Measurements from ENCODE around the gene SGMS1.

GRCh38 chr10:50636618-50637579 is 13.1 kb upstream of the SGMS1 start:
- TF ChIP-seq TAF1 (IDR thresholded peaks at IDR 0.05; ENCODE audit: borderline replicate concordance, low read depth, low read length) (no peak), EZH2phosphoT487 (IDR thresholded peaks at IDR 0.05; ENCODE audit: borderline replicate concordance, low read depth) (no peak), RAD21 (IDR thresholded peaks at IDR 0.05; ENCODE audit: low read length) (no peak), YY1 (IDR thresholded peaks at IDR 0.05; ENCODE audit: low read depth) (no peak), POLR2AphosphoS5 (IDR thresholded peaks at IDR 0.05; ENCODE audit: low read depth, low read length) (no peak), JUND (IDR thresholded peaks at IDR 0.05) (no peak), EP300 (IDR thresholded peaks at IDR 0.05; ENCODE audit: borderline replicate concordance in 1 of 2, low read depth in 1 of 2, low read length in 1 of 2) (no peak), TCF12 (IDR thresholded peaks at IDR 0.05) (no peak), ELF1 (IDR thresholded peaks at IDR 0.05) (no peak)
- TF ChIP-seq, protein P1, sequence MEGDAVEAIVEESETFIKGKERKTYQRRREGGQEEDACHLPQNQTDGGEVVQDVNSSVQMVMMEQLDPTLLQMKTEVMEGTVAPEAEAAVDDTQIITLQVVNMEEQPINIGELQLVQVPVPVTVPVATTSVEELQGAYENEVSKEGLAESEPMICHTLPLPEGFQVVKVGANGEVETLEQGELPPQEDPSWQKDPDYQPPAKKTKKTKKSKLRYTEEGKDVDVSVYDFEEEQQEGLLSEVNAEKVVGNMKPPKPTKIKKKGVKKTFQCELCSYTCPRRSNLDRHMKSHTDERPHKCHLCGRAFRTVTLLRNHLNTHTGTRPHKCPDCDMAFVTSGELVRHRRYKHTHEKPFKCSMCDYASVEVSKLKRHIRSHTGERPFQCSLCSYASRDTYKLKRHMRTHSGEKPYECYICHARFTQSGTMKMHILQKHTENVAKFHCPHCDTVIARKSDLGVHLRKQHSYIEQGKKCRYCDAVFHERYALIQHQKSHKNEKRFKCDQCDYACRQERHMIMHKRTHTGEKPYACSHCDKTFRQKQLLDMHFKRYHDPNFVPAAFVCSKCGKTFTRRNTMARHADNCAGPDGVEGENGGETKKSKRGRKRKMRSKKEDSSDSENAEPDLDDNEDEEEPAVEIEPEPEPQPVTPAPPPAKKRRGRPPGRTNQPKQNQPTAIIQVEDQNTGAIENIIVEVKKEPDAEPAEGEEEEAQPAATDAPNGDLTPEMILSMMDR (IDR thresholded peaks at IDR 0.05) = no peak
- TF ChIP-seq, protein P2, sequence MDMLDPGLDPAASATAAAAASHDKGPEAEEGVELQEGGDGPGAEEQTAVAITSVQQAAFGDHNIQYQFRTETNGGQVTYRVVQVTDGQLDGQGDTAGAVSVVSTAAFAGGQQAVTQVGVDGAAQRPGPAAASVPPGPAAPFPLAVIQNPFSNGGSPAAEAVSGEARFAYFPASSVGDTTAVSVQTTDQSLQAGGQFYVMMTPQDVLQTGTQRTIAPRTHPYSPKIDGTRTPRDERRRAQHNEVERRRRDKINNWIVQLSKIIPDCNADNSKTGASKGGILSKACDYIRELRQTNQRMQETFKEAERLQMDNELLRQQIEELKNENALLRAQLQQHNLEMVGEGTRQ (IDR thresholded peaks at IDR 0.05; ENCODE audit: borderline replicate concordance, low read depth, low read length) = no peak
